Measurements from ENCODE around the gene C2orf49.

DNA sequence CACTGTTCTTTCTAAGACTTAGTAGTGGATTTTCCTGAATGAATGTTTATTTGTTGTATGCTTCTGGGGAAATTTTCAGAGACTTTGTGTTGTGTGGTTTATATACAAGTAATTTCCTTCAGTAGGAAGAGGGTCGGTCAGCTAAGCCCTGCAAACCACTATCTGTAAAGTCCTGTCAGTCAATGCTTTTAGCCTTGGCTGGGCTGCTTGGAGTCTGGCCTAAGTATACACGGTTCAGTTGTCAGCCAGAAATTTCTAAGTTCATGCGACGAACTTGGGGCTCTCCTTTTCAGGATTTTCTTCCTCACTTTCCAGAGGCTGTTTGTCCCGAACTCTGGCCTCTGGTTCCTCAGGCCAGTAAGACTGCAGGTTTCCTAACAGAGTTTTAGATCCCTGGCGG is 21.3 kb downstream of the C2orf49 start:
- TF ChIP-seq, protein P1, sequence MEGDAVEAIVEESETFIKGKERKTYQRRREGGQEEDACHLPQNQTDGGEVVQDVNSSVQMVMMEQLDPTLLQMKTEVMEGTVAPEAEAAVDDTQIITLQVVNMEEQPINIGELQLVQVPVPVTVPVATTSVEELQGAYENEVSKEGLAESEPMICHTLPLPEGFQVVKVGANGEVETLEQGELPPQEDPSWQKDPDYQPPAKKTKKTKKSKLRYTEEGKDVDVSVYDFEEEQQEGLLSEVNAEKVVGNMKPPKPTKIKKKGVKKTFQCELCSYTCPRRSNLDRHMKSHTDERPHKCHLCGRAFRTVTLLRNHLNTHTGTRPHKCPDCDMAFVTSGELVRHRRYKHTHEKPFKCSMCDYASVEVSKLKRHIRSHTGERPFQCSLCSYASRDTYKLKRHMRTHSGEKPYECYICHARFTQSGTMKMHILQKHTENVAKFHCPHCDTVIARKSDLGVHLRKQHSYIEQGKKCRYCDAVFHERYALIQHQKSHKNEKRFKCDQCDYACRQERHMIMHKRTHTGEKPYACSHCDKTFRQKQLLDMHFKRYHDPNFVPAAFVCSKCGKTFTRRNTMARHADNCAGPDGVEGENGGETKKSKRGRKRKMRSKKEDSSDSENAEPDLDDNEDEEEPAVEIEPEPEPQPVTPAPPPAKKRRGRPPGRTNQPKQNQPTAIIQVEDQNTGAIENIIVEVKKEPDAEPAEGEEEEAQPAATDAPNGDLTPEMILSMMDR (IDR thresholded peaks at IDR 0.05), result no peak
- no peak for TF ChIP-seq EZH2 (IDR thresholded peaks at IDR 0.05; ENCODE audit: borderline replicate concordance, insufficient read depth, low read depth, low read length, poor library complexity, severe bottlenecking)

Data from B cell (primary cell).